GM19099 (cell line): ENCODE data around the gene SMC1B.

Experiments used
- POLR2A ChIP-seq: IDR thresholded peaks from 3 replicates; pipeline ENCODE4 v1.6.1; 2011; ENCODE audit warnings: low read depth; ENCODE audit not compliant: insufficient read length; ENCODE audit errors: extremely low read depth

SMC1B gene

GRCh38 chr22:45450101-45450785, 36.8 kb upstream of the SMC1B start:
- TF ChIP-seq POLR2A, result no peak

- no peak for TF ChIP-seq POLR2A
Observed at GRCh38 chr22:45448431-45448830, 35.0 kb upstream of the SMC1B start.

DNA sequence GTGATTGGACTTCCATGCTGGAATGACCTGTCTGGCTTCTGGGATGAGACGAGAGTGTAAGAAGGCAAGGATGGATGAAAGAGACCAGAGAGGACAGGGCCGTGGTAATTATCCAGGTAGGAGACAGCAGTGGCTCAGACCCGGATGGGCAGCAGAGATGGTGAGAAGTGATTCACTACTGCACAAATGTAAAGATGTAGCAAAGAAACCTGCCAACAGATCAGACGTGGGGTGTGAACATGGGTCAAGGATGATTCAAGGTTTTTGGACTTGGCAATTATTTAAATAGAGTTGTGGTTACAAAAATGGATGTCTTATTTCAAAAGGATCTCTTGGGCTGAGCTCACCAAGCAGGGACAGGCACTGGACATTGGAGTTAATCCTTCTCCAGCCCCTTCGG, 32.8 kb upstream of the SMC1B start:
- TF ChIP-seq POLR2A, result no peak

DNA sequence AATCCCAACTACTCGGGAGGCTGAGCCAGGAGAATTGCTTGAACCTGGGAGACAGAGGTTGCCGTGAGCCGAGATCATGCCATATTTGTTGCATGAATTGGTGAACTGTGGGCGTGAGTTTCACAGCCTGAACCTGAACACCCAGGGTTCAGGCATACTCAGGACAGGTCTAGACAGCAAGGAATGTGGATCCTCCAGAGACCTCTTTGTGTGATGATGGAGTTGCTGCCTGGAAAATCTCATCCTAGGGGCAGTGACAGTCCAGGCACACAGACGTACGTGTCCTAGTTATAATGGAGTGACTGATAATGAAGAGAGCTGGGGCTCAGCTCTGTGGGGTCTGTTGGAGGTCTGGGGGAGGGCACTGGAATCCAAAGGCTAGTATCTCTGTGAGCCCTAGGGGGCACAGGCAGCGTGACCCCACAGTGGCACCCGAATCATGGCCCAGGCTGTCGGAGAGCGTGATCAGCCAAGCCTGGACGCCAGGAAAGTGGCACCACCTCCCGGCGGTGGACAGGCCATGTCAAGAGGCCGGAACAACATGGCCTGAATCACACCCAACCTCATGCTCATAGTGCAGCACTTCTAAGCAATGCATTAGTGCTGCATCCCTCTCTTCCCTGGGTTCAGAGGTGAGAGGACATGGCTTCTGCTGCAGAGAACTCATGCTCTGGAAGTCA, 31.8 kb upstream of the SMC1B start:
- no peak for TF ChIP-seq POLR2A

GRCh38 chr22:45444168-45444567, 30.8 kb upstream of the SMC1B start:
- TF ChIP-seq POLR2A, result no peak

GRCh38 chr22:45442116-45442515, 28.7 kb upstream of the SMC1B start:
- no peak for TF ChIP-seq POLR2A

DNA sequence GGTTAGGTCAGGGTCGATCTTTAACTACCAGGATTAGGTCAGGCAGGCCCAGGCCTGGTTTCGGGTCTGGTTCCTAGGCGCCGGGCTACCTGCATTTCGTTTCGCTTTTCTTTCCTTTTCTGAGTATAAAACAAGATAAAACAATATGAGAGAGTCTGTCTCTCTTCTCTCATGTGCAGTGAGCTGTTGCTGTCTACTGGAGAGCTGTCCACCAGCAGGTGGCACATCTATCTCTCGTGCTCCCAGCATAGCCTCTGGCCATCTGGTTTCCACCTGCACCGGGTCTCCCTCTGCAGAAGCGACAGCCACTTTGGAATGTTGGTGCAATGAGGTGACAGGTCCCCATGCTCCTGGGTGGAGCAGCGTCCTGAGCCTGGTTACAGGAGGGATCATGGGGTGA, 27.7 kb upstream of the SMC1B start:
- no peak for TF ChIP-seq POLR2A

DNA sequence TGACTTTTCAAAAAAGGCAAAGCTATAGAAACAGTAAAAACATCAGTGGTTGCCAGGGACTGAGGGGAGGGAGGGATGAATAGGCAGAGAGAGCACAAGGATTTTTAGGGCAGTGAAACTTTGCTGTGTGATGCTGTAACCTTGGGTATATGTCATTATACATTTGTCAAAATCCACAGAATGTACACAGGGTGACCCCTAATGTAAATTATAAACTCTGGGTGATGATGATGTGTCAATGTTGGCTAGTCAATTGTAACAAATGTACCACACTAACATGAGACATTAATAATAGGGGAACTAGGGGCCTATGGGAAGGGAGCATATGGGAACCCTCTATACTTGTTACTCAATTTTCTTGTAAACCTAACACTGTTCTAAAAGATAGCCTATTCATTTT, 24.9 kb upstream of the SMC1B start:
- no peak for TF ChIP-seq POLR2A

GRCh38 chr22:45435544-45436139, 22.2 kb upstream of the SMC1B start:
- no peak for TF ChIP-seq POLR2A

GRCh38 chr22:45434981-45435380, 21.6 kb upstream of the SMC1B start:
- no peak for TF ChIP-seq POLR2A

DNA sequence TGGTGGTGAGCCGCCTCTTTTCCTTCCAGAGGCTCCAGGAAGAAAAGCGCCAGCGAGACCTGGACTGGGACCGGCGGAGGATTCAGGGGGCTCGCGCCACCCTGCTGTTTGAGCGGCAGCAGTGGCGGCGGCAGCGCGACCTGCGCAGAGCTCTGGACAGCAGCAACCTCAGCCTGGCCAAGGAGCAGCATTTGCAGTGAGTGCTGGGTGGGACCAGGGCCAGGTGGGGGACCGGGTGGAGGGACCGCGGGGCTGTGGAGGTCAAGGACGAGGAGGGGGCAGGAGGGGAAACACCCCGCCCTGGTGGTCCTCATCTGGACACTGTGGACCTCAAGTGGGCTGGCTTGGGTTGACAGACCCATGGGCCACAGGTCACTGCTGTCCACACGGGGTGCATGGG, 17.5 kb upstream of the SMC1B start:
- TF ChIP-seq POLR2A, result no peak

- TF ChIP-seq POLR2A, result no peak
Observed at GRCh38 chr22:45429981-45430775, 16.8 kb upstream of the SMC1B start.

DNA sequence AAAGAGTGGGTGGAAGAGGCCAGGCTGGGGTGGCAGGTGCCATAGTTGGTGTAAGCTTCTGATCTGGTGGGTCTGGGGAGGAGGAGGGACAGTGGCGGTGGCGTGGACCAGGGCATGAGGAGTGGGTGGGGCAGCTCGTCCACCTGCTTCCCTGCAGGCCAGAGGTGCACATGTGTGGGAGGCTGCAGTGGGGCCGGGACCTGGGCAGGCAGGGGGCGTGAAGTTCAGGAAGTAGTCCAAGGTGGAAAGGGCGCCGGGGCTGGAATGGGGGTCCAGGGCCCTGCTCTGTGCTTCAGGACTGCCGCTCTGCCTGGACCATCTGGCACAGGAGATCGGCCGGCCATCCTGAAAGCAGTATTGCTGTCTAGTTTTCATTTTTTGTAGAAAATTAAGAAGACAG, 16.0 kb upstream of the SMC1B start:
- TF ChIP-seq POLR2A, result no peak

DNA sequence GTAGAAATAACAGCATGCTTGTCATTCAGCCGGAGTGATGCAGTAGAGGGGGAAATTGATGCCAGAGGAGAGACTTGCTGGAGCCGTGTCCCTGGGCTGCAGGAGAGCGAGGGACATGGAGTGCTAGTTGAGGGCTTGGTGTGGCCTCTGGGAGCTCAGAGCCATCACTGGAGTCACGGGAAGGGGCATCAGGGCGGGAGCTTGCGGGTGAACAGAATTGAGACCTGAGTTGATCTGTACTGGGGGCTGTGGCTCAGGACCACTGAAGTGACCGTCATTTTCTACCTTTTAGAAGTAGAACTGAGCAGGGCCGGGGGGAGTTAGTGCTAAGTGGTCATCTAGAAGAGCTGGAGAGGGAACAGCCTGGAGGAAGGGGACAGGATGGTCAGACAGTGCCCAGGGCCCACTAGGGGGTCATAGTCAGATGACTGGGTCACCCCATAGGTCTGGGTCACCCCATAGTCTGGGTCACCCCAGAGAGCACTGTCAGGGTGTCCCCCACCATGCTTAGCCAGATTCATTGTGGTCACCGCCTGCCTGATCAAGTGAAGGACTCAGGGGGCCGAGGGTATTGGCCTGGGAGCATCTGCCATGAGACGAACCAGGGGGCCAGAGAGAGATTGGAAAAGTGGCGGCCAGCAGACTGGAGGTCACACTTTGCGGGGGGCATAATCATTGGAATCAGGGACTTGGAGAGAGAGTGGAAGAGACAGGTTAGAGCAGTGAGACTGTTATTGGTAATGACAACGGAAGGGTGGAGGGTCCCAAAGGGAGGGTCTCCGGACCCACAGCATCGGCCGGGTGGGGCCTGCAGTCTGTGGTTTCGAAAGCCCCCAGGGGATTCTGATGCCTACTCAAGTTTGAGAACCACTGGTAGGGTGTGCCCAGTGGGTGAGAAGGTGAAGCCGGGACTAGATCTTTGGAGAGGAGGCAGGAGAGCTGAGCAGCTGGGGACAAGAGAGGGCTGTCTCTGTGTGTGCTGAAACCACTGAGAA, 15.3 kb upstream of the SMC1B start:
- no peak for TF ChIP-seq POLR2A
